AG09319 (cell line): ENCODE data around the gene AREL1.

ENCODE experiments used
- DNase-seq: peaks from one replicate; pipeline ENCODE4 v3.0.0-alpha.2; 2010; ENCODE audit warnings: low read depth; ENCODE audit errors: extremely low read depth
- CTCF ChIP-seq: IDR thresholded peaks from 2 replicates; pipeline ENCODE4 v1.5.1; 2011; ENCODE audit warnings: low read depth, mild to moderate bottlenecking, inconsistent platforms, low read length, moderate library complexity

Gene AREL1

GRCh38 chr14:74670726-74671411 lies 42.0 kb downstream of the AREL1 start:
- no peak for TF ChIP-seq CTCF
- no peak for DNase-seq

GRCh38 chr14:74669846-74670245 lies 43.0 kb downstream of the AREL1 start:
- DNase-seq, result no peak
- no peak for TF ChIP-seq CTCF

GRCh38 chr14:74669256-74669655 lies 43.6 kb downstream of the AREL1 start:
- no peak for TF ChIP-seq CTCF
- DNase-seq, result no peak

- no peak for DNase-seq
- no peak for TF ChIP-seq CTCF
These were observed 45.1 kb downstream of the AREL1 start for GRCh38 chr14:74667758-74668157.

- DNase-seq, result no peak
- TF ChIP-seq CTCF, result no peak
These were observed 48.2 kb downstream of the AREL1 start for GRCh38 chr14:74664717-74665116.

GRCh38 chr14:74663884-74664283 lies 49.0 kb downstream of the AREL1 start:
- TF ChIP-seq CTCF, result no peak
- no peak for DNase-seq

- TF ChIP-seq CTCF, result no peak
- DNase-seq, result no peak
These were observed 51.0 kb downstream of the AREL1 start for GRCh38 chr14:74661726-74662450.
